ENCODE data around the gene CPN1. TPM values are rescaled to one million over a fixed set of nuclear protein-coding genes. Genes with fewer than 3 reads are reported as not detected.

The CPN1 gene
- total RNA-seq, 1 donor from 2014 or later, result not detected

GRCh38 chr10:100071529-100071928, 10.1 kb downstream of the CPN1 start:
- no peaks in the 10 kb centered on the region for H3K4me1 ChIP-seq (ENCODE audit: insufficient read depth, low read length)
- peaks cover 6% of the 10 kb centered on the region for H3K27me3 Mint-ChIP-seq (ENCODE audit: low read depth, unreplicated experiment)
- no peak overlapping the region for H3K27ac Mint-ChIP-seq (ENCODE audit: unreplicated experiment)
- no peak overlapping the region for H3K4me3 ChIP-seq (ENCODE audit: insufficient read depth, low read depth, low read length)
- no peaks in the 10 kb centered on the region for H3K27me3 ChIP-seq (ENCODE audit: insufficient read depth, low read length)
- peaks cover 4% of the 10 kb centered on the region for H3K9me3 Mint-ChIP-seq (ENCODE audit: unreplicated experiment)
- TF ChIP-seq, protein P1, sequence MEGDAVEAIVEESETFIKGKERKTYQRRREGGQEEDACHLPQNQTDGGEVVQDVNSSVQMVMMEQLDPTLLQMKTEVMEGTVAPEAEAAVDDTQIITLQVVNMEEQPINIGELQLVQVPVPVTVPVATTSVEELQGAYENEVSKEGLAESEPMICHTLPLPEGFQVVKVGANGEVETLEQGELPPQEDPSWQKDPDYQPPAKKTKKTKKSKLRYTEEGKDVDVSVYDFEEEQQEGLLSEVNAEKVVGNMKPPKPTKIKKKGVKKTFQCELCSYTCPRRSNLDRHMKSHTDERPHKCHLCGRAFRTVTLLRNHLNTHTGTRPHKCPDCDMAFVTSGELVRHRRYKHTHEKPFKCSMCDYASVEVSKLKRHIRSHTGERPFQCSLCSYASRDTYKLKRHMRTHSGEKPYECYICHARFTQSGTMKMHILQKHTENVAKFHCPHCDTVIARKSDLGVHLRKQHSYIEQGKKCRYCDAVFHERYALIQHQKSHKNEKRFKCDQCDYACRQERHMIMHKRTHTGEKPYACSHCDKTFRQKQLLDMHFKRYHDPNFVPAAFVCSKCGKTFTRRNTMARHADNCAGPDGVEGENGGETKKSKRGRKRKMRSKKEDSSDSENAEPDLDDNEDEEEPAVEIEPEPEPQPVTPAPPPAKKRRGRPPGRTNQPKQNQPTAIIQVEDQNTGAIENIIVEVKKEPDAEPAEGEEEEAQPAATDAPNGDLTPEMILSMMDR (IDR thresholded peaks at IDR 0.05; ENCODE audit: insufficient read depth, low read depth, low read length), result no peak
- TF ChIP-seq EZH2 (IDR thresholded peaks at IDR 0.05; ENCODE audit: insufficient read depth, low read length), result no peak
- no peaks in the 10 kb centered on the region for H3K9me3 ChIP-seq (ENCODE audit: insufficient read depth, low read depth, low read length)
- H3K4me3 Mint-ChIP-seq (ENCODE audit: unreplicated experiment), result no peak overlapping the region
- H3K36me3 ChIP-seq (ENCODE audit: insufficient read depth, low read length), result no peaks in the 10 kb centered on the region
- H4K20me1 ChIP-seq (ENCODE audit: insufficient read depth, low read length), result no peaks in the 10 kb centered on the region
- no peaks in the 10 kb centered on the region for H3K4me1 Mint-ChIP-seq (ENCODE audit: low read depth, unreplicated experiment)
- DNase-seq (ENCODE audit: low read depth) (no peak), FAIRE-seq (no peak)
- no peak overlapping the region for H3K27ac ChIP-seq (ENCODE audit: low read depth, low read length)
- no peaks in the 10 kb centered on the region for H3K36me3 Mint-ChIP-seq (ENCODE audit: low read depth, unreplicated experiment)
- no peak overlapping the region for H3K4me2 ChIP-seq (ENCODE audit: low read length)
- no peak overlapping the region for H2AFZ ChIP-seq (ENCODE audit: low read depth, low read length)
- H3K79me2 ChIP-seq (ENCODE audit: insufficient read depth, low read length), result no peaks in the 10 kb centered on the region
- H3K9ac ChIP-seq (ENCODE audit: low read length), result no peak overlapping the region

- no peak overlapping the region for H3K4me3 Mint-ChIP-seq (ENCODE audit: unreplicated experiment)
- H2AFZ ChIP-seq (ENCODE audit: low read depth, low read length), result no peak overlapping the region
- H4K20me1 ChIP-seq (ENCODE audit: insufficient read depth, low read length), result no peaks in the 10 kb centered on the region
- no peaks in the 10 kb centered on the region for H3K4me1 ChIP-seq (ENCODE audit: insufficient read depth, low read length)
- no peak overlapping the region for H3K4me2 ChIP-seq (ENCODE audit: low read length)
- no peaks in the 10 kb centered on the region for H3K4me1 Mint-ChIP-seq (ENCODE audit: low read depth, unreplicated experiment)
- H3K9me3 ChIP-seq (ENCODE audit: insufficient read depth, low read depth, low read length), result no peaks in the 10 kb centered on the region
- H3K27ac Mint-ChIP-seq (ENCODE audit: unreplicated experiment), result no peak overlapping the region
- TF ChIP-seq, protein P1 (IDR thresholded peaks at IDR 0.05; ENCODE audit: insufficient read depth, low read depth, low read length), result no peak
- no peak for TF ChIP-seq EZH2 (IDR thresholded peaks at IDR 0.05; ENCODE audit: insufficient read depth, low read length)
- H3K4me3 ChIP-seq (ENCODE audit: insufficient read depth, low read depth, low read length), result no peak overlapping the region
- H3K27me3 Mint-ChIP-seq (ENCODE audit: low read depth, unreplicated experiment), result peaks cover 2% of the 10 kb centered on the region
- H3K36me3 ChIP-seq (ENCODE audit: insufficient read depth, low read length), result no peaks in the 10 kb centered on the region
- no peaks in the 10 kb centered on the region for H3K79me2 ChIP-seq (ENCODE audit: insufficient read depth, low read length)
- H3K9ac ChIP-seq (ENCODE audit: low read length), result no peak overlapping the region
- no peaks in the 10 kb centered on the region for H3K36me3 Mint-ChIP-seq (ENCODE audit: low read depth, unreplicated experiment)
- FAIRE-seq (no peak), DNase-seq (ENCODE audit: low read depth) (no peak)
- H3K9me3 Mint-ChIP-seq (ENCODE audit: unreplicated experiment), result no peaks in the 10 kb centered on the region
- H3K27me3 ChIP-seq (ENCODE audit: insufficient read depth, low read length), result no peaks in the 10 kb centered on the region
- no peak overlapping the region for H3K27ac ChIP-seq (ENCODE audit: low read depth, low read length)
Observed at GRCh38 chr10:100067466-100067865, 14.2 kb downstream of the CPN1 start.

- no peak overlapping the region for H3K4me3 Mint-ChIP-seq (ENCODE audit: unreplicated experiment)
- Histone ChIP-seq H3K4me1 (ENCODE audit: insufficient read depth, low read length) (no peaks in the 10 kb centered on the region), H3K4me3 (ENCODE audit: insufficient read depth, low read depth, low read length) (no peak overlapping the region), H3K79me2 (ENCODE audit: insufficient read depth, low read length) (no peaks in the 10 kb centered on the region), H2AFZ (ENCODE audit: low read depth, low read length) (no peak overlapping the region), H3K27ac (ENCODE audit: low read depth, low read length) (no peak overlapping the region), H3K9ac (ENCODE audit: low read length) (no peak overlapping the region), H3K9me3 (ENCODE audit: insufficient read depth, low read depth, low read length) (no peaks in the 10 kb centered on the region), H3K4me2 (ENCODE audit: low read length) (no peak overlapping the region), H3K27me3 (ENCODE audit: insufficient read depth, low read length) (no peaks in the 10 kb centered on the region), H3K36me3 (ENCODE audit: insufficient read depth, low read length) (no peaks in the 10 kb centered on the region), H4K20me1 (ENCODE audit: insufficient read depth, low read length) (no peaks in the 10 kb centered on the region)
- no peaks in the 10 kb centered on the region for H3K36me3 Mint-ChIP-seq (ENCODE audit: low read depth, unreplicated experiment)
- H3K4me1 Mint-ChIP-seq (ENCODE audit: low read depth, unreplicated experiment), result peaks cover 1% of the 10 kb centered on the region
- no peak for DNase-seq (ENCODE audit: low read depth)
- H3K9me3 Mint-ChIP-seq (ENCODE audit: unreplicated experiment), result no peaks in the 10 kb centered on the region
- H3K27me3 Mint-ChIP-seq (ENCODE audit: low read depth, unreplicated experiment), result peaks cover 2% of the 10 kb centered on the region
- FAIRE-seq, result no peak
- no peak overlapping the region for H3K27ac Mint-ChIP-seq (ENCODE audit: unreplicated experiment)
- TF ChIP-seq, protein P1 (IDR thresholded peaks at IDR 0.05; ENCODE audit: insufficient read depth, low read depth, low read length), result no peak
- TF ChIP-seq EZH2 (IDR thresholded peaks at IDR 0.05; ENCODE audit: insufficient read depth, low read length), result no peak
Observed at GRCh38 chr10:100065084-100065660, 16.5 kb downstream of the CPN1 start.
